Measurements from ENCODE around the gene HMGN1.

DNA sequence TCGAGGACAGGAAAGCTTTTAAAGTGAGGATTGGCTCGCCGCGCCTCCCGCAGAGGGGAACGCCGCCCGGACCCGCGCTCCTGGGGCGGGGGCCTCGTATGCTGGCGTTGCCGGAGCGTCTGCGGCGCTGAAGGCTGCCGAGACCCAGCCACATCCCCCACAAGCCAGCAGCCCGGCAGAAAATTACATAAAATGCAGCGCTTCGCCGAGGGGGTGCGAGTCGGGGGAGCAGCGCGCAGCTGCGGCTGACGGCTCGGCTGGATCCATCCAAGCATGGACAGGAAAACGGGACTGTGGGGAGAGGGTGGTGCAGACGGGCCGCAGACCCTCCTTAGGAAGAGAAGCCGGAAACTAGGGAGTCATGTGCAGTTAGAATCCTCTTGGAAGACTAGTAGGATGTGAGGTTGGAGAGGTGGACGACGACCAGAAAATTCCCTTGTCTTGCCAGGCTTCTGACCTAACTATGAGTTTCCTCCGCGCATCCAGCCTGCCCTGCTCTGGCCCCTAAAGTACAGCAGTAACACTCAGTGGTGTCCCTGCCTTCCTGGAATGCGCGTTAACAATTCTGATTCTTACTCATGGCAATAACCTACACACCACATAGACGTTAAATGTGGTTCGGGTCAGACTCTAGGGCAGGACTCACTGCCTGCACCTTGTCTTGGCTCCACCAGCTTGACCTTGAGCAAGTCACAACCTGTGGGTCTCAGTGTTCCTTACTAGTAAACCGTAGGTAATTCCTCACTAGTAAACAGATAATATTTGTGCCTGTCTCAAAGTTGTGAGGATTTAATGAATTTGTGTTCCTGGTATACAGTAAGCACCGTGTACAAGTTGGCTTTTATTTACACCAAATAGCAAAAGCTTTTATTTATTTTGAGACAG, 34.5 kb downstream of the HMGN1 start:
- TF ChIP-seq EP300 (IDR thresholded peaks at IDR 0.05; ENCODE audit: borderline replicate concordance) (no peak), RAD21 (IDR thresholded peaks at IDR 0.05; ENCODE audit: low read depth) (no peak), CEBPB (IDR thresholded peaks at IDR 0.05) (no peak), TAF1 (IDR thresholded peaks at IDR 0.05; ENCODE audit: low read depth) (no peak), YY1 (IDR thresholded peaks at IDR 0.05; ENCODE audit: low read depth) (no peak), CREB1 (IDR thresholded peaks at IDR 0.05; ENCODE audit: low read depth) (no peak), TEAD4 (IDR thresholded peaks at IDR 0.05) (no peak), TCF12 (IDR thresholded peaks at IDR 0.05; ENCODE audit: low read depth) (no peak; the same call in 1 of the 2 replicates), NFIC (IDR thresholded peaks at IDR 0.05) (no peak), EGR1 (IDR thresholded peaks at IDR 0.05) (no peak), ZBTB7A (IDR thresholded peaks at IDR 0.05; ENCODE audit: low read depth) (0 out of 2 replicates have a peak, but pooled peaks have one; percentile 10)
- TF ChIP-seq, protein P1, sequence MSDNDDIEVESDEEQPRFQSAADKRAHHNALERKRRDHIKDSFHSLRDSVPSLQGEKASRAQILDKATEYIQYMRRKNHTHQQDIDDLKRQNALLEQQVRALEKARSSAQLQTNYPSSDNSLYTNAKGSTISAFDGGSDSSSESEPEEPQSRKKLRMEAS (IDR thresholded peaks at IDR 0.05) = no peak
- TF ChIP-seq, protein P2, sequence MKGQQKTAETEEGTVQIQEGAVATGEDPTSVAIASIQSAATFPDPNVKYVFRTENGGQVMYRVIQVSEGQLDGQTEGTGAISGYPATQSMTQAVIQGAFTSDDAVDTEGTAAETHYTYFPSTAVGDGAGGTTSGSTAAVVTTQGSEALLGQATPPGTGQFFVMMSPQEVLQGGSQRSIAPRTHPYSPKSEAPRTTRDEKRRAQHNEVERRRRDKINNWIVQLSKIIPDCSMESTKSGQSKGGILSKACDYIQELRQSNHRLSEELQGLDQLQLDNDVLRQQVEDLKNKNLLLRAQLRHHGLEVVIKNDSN (IDR thresholded peaks at IDR 0.05) = no peak

Data from Ishikawa (cell line).